GM12864 (cell line): ENCODE data around the gene INTS11.

Experiments
- DNase-seq: peaks from one replicate; pipeline ENCODE4 v3.0.0-alpha.2; 2011; ENCODE audit warnings: low read depth
- H3K4me3 ChIP-seq: 2 replicates; pipeline ENCODE4 v1.5.1; 2011; ENCODE audit warnings: mild to moderate bottlenecking, low read depth, low read length, control low read depth
- CTCF ChIP-seq: IDR thresholded peaks from 2 replicates; pipeline ENCODE4 v1.5.1; 2011; ENCODE audit warnings: low read depth, mild to moderate bottlenecking, moderate library complexity, low read length, control low read depth, inconsistent platforms; ENCODE audit errors: missing control alignments

The INTS11 gene

DNA sequence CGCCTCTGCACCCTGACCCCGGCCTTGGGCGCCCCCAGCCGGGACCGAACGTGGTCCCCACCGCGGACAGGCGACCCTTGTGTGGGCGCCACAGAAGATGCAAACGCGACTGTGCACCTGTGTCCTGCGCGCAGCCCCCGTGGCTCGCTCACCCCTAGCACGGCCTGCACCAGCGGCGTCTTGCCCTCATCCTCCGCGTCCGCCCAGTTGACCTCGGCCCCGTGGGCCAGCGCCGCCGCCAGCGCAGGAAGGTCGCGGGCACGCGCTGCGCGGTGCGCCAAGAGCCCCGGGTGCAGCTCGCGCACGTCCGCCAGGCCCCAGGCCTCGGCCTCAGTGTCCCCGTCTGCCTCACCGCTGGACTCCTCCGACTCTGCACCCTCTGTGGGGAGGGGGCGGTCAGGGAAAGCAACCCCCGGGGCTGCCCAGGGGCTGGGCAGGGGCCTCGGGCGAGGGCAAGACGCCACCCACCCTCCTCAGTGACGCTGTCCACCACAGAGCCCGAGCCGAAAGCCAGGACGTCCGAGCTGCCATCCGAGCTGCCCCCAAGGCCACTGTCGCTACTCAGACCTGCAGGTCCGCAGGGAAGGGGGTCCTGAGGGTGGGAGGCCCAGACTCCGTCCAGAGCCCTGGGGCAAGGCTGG is 30.1 kb downstream of the INTS11 start:
- no peak for DNase-seq
- TF ChIP-seq CTCF: no peak
- no peak overlapping the region for H3K4me3 ChIP-seq

DNA sequence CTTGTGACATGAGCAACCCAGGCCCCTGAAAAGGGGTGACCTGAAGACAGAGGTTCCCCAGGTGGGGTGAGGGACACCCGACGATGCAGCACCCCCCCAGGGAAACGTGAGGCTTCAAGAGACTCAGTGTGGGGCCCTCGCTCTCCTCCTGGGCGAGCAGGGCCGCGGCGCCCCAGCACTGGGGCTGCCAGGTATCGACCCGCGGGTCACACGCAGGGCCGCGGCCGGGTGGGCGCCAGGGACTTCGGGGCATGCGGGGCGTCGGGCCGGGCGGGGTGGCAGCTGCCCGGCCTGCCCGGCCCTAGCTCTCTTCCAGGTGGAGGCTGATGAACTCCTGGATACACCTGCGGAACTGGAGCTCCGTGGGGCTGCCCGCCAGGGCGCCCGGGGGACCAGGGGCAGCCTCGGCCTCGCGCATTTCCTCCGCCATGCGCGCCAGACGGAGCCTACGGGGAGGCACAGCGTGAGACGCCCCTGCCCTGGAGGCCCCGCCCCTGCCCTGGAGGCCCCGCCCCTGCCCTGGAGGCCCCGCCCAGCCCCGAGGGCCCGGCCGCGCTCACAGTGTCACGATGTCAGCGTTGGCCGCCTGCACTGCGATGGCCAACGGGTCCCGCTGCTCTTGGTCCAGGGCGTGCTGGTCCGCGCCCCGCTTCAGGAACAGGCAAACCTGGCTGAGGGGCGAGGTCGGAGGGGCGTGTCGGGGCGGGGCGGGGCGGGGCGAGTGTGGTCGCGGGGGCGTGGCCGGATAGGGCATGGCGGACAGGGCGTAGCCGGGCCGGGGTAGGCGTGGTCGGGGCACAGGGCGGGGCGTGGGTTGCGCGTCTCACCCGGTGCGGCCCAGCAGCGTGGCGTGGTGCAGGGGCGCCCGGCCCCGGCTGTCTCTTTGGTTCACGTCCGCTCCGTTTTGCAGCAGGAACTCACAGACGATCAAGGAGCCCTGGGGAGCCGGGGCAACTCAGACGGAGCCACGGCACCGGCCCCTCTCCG is 30.9 kb downstream of the INTS11 start:
- no peak overlapping the region for H3K4me3 ChIP-seq
- DNase-seq: no peak
- no peak for TF ChIP-seq CTCF

GRCh38 chr1:1292851-1293250 is 31.6 kb downstream of the INTS11 start:
- TF ChIP-seq CTCF: no peak
- H3K4me3 ChIP-seq: no peak overlapping the region
- DNase-seq: no peak

DNA sequence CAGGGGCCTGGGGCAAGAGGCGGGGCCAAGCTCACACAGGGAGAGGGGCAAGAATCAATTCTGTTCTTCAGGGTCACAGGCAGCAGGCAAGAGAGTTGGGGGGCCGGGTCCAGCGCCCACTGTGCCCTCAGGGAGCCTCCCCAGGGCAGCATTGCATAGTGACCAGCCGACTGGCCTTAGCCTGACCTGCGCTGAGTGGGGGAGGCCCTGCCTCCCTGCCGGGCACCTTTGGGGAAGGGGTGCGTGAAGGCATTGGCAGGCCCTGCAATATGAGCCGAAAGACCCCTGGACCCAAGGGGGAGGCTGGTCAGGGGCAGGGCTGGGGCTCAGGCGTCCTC is 32.0 kb downstream of the INTS11 start:
- no peak for TF ChIP-seq CTCF
- no peak for DNase-seq
- H3K4me3 ChIP-seq: no peak overlapping the region

GRCh38 chr1:1291548-1292441 is 32.7 kb downstream of the INTS11 start:
- no peak overlapping the region for H3K4me3 ChIP-seq
- peak; percentile 64 for TF ChIP-seq CTCF
- no peak for DNase-seq

- no peak for TF ChIP-seq CTCF
- no peak for DNase-seq
These were observed 33.4 kb downstream of the INTS11 start for GRCh38 chr1:1291023-1291528.

More at GRCh38 chr1:1291023-1291528, 33.4 kb downstream of the INTS11 start:
- H3K4me3 ChIP-seq: no peak overlapping the region
